Omental fat pad (tissue), 4 donors: ENCODE results near the gene TDRD1. TPM values are rescaled to one million over a fixed set of nuclear protein-coding genes. Genes with fewer than 3 reads are reported as not detected.

Experiments
- ATAC-seq: fragments of 150-250 bp; one replicate; pipeline ENCODE4 v1.9.1; 2016; ENCODE audit warnings: mild to moderate bottlenecking, moderate library complexity; ENCODE audit not compliant: low FRiP score
- DNase-seq: peaks from one replicate; pipeline ENCODE4 v3.0.0-alpha.2; 2019; ENCODE audit warnings: low spot score
- CTCF ChIP-seq, 3 donors: fragments of 450-650 bp; IDR thresholded peaks; one replicate each; pipeline ENCODE4 v1.5.1; 2016 to 2017; ENCODE audit warnings: antibody characterized with exemption in 3 of 3, mild to moderate bottlenecking in 3 of 3, moderate library complexity in 2 of 3
- total RNA-seq, 4 donors: library from RNA; depleted of rRNA; stranded (reverse); fragments of >200 nt; gene quantifications; one replicate each; pipeline ENCODE4 v1.1.0, GENCODE V29; 2016

Gene TDRD1
- total RNA-seq, 4 donors from 2014 or later = 0.24 to 0.46 (median 0.31) TPM; not detected in 1

- DNase-seq (no peak), ATAC-seq (no peak)
- no peak for TF ChIP-seq CTCF (IDR thresholded peaks at IDR 0.05)
Measured at GRCh38 chr10:114167985-114168384, 11.2 kb upstream of the TDRD1 start.

- no peak for TF ChIP-seq CTCF (IDR thresholded peaks at IDR 0.05)
- DNase-seq (no peak), ATAC-seq (no peak)
Measured at GRCh38 chr10:114168450-114169009, 10.6 kb upstream of the TDRD1 start.

DNA sequence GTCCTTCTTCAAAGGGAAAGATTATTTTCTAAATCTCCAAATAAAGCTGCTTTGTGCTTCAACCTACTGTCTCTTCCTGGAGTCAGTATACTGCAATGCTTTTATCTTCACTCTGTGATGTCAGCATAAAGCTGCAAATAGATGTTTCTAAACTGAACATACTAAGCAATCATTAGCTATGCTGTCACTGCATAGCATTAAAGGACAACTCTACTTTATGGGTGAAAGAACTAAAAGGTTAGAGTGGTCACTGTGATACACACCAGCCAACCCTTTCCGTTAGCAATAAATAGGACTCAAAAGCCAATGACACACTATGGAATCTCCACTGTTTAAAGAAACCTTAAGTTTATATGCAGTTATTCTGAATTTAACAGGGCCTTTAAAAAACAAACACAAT is 6.9 kb upstream of the TDRD1 start:
- no peak for DNase-seq
- ATAC-seq = no peak
- no peak for TF ChIP-seq CTCF (IDR thresholded peaks at IDR 0.05)

DNA sequence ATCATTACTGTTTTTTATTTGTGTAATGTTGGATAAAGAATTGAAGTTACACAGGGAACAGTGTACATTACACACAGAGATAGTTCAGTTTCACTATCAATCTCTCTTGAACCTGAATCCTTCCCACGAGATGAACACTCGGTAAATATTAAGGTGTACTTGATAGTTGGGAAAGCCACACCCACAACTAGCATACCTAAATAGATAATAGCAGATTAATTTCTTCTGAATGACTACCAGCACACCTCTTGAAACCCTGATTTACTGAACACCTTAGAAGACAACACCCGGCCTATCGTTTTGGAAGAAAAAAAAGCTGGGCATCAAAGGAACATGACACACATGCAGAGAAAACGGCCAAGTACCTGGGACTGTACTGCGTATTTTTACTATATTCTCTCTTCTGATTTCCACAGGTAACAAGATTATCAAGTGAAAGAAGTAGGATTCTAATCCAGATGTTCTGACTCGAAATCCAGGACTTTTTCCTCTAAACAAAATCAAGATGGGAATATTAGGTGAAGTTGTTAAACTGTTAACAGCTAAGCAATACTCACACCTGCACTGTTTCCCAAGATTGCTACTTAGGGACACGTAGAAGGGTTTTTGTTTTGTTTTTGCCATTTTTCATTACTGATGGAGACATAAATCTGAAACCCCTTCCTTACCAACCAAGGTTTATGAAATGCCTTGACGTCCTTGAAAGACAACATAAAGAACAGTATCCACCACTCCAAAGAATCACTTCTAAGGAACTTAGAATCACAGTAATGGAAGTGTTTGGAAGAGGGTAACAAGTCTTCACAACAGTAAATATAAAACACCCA is 6.2 kb upstream of the TDRD1 start:
- DNase-seq (no peak), ATAC-seq (no peak)
- TF ChIP-seq CTCF (IDR thresholded peaks at IDR 0.05) = no peak

- no peak for DNase-seq
- no peak for TF ChIP-seq CTCF (IDR thresholded peaks at IDR 0.05)
Measured at GRCh38 chr10:114173603-114173920, 5.6 kb upstream of the TDRD1 start.

GRCh38 chr10:114173921-114174694 is 5.0 kb upstream of the TDRD1 start, which contains the start of gene CCDC186:
Gene CCDC186 (minus strand): TSS chr10:114174203. CDS start chr10:114163268, 10,935 bp downstream.
- TF ChIP-seq CTCF (IDR thresholded peaks at IDR 0.05) = no peak
- DNase-seq (peak; percentile 82), ATAC-seq (peak; percentile 98)

More at GRCh38 chr10:114173603-114173920, 5.6 kb upstream of the TDRD1 start:
- ATAC-seq = no peak
